OCI-LY7 (cell line): Measurements from ENCODE around the gene TMEM272. TPM values are rescaled to one million over a fixed set of nuclear protein-coding genes. Genes with fewer than 3 reads are reported as not detected.

Experiments
- BruUV-seq: library from RNA; stranded (reverse); fragments of 400-500 nt; replicated peaks from 2 replicates; lab custom pipeline; 2021; lab: Mats Ljungman, UMichigan
- CTCF ChIA-PET: fragments of 300-600 bp; sonication (Branson Sonifier 250); formaldehyde crosslinking; loops from one replicate; lab custom pipeline; 2022; ENCODE audit warnings: antibody characterized with exemption; ENCODE audit not compliant: unreplicated experiment; lab: Charles Lee
- POLR2A ChIA-PET: fragments of 300-600 bp; sonication (Branson Sonifier 250); formaldehyde crosslinking; loops from one replicate; lab custom pipeline; 2022; ENCODE audit warnings: antibody characterized with exemption; lab: Charles Lee
- DNase-seq: peaks from one replicate; pipeline ENCODE4 v3.0.0-alpha.2; 2015; ENCODE audit warnings: low spot score
- H2AFZ ChIP-seq: fragments of 200-600 bp; sonication (generic), shearing (Covaris generic); 2 replicates; pipeline ENCODE4 v1.6.1; 2014; ENCODE audit warnings: mild to moderate bottlenecking, antibody characterized with exemption, low read length, moderate library complexity
- H3K27ac ChIP-seq: fragments of 200-600 bp; sonication (generic); 2 replicates; pipeline ENCODE4 v1.5.1; 2014; ENCODE audit warnings: mixed run types, low read depth, mild to moderate bottlenecking, moderate library complexity, low read length, inconsistent platforms; ENCODE audit not compliant: poor library complexity, severe bottlenecking
- H3K36me3 ChIP-seq: fragments of 200-600 bp; sonication (generic); 2 replicates; pipeline ENCODE4 v1.6.1; 2014; ENCODE audit warnings: mild to moderate bottlenecking, antibody characterized with exemption, low read length, moderate library complexity, mixed read lengths; ENCODE audit not compliant: insufficient read depth
- H3K4me1 ChIP-seq: fragments of 200-600 bp; sonication (generic); 2 replicates; pipeline ENCODE4 v1.5.1; 2014; ENCODE audit warnings: mild to moderate bottlenecking, low read length; ENCODE audit not compliant: insufficient read depth, poor library complexity, severe bottlenecking
- H3K4me2 ChIP-seq: fragments of 200-600 bp; sonication (generic); 2 replicates; pipeline ENCODE4 v1.6.1; 2014; ENCODE audit warnings: mild to moderate bottlenecking, low read length
- H3K4me3 ChIP-seq: fragments of 200-600 bp; sonication (generic); 2 replicates; pipeline ENCODE4 v1.5.1; 2014; ENCODE audit warnings: mild to moderate bottlenecking, low read depth, low read length; ENCODE audit not compliant: poor library complexity, severe bottlenecking
- H3K79me2 ChIP-seq: fragments of 200-600 bp; sonication (generic); 2 replicates; pipeline ENCODE4 v1.6.1; 2016; ENCODE audit warnings: low read depth, mild to moderate bottlenecking, low read length, moderate library complexity, mixed read lengths; ENCODE audit not compliant: insufficient read depth
- H3K9me2 ChIP-seq: fragments of 200-600 bp; sonication (generic); 2 replicates; pipeline ENCODE4 v1.6.1; 2016; ENCODE audit warnings: mild to moderate bottlenecking, low read length, mixed read lengths; ENCODE audit not compliant: insufficient read depth
- H3K9me3 ChIP-seq: fragments of 200-600 bp; sonication (generic); 2 replicates; pipeline ENCODE4 v1.6.1; 2014; ENCODE audit warnings: mild to moderate bottlenecking, mixed run types, low read length, mixed read lengths
- H4K20me1 ChIP-seq: fragments of 200-600 bp; sonication (generic); 2 replicates; pipeline ENCODE4 v1.6.1; 2014; ENCODE audit warnings: mild to moderate bottlenecking, antibody characterized with exemption, low read length, moderate library complexity, mixed read lengths; ENCODE audit not compliant: insufficient read depth
- EZH2phosphoT487 ChIP-seq: fragments of 200-600 bp; sonication (generic); IDR thresholded peaks from 2 replicates; pipeline ENCODE4 v1.6.1; 2018; ENCODE audit warnings: low read depth, borderline replicate concordance, mild to moderate bottlenecking, mixed run types, antibody characterized with exemption, low read length, moderate library complexity, mixed read lengths
- intact Hi-C: fragments of 100-400 bp; cut with micrococcal nuclease; formaldehyde crosslinking; loops from one replicate; pipeline ENCODE4 v1.10.0; 2022; ENCODE audit not compliant: unreplicated experiment
- total RNA-seq, 2 experiments: library from RNA; depleted of rRNA in 1 of 2; stranded (reverse); fragments of >200 nt in 1 of 2; shearing (Covaris generic) in 1 of 2; gene quantifications; 2 replicates each; pipeline ENCODE4 v1.2.3, GENCODE V29; 2014 to 2022
- TF ChIP-seq, protein P1 (sequence below): fragments of 200-600 bp; sonication (generic); conservative IDR thresholded peaks from 2 replicates; pipeline ENCODE4 v1.5.1; 2014; ENCODE audit warnings: mild to moderate bottlenecking, antibody characterized with exemption, low read length, moderate library complexity, mixed read lengths

TMEM272 gene
- total RNA-seq, 2 experiments from 2014 or later, result 0.41 to 0.46 TPM

- DNase-seq, result no peak
- no peak for TF ChIP-seq EZH2phosphoT487
- TF ChIP-seq, protein P1, sequence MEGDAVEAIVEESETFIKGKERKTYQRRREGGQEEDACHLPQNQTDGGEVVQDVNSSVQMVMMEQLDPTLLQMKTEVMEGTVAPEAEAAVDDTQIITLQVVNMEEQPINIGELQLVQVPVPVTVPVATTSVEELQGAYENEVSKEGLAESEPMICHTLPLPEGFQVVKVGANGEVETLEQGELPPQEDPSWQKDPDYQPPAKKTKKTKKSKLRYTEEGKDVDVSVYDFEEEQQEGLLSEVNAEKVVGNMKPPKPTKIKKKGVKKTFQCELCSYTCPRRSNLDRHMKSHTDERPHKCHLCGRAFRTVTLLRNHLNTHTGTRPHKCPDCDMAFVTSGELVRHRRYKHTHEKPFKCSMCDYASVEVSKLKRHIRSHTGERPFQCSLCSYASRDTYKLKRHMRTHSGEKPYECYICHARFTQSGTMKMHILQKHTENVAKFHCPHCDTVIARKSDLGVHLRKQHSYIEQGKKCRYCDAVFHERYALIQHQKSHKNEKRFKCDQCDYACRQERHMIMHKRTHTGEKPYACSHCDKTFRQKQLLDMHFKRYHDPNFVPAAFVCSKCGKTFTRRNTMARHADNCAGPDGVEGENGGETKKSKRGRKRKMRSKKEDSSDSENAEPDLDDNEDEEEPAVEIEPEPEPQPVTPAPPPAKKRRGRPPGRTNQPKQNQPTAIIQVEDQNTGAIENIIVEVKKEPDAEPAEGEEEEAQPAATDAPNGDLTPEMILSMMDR, result no peak
- CTCF ChIA-PET, result no interaction called here
- peak overlapping the region; percentile 86 for H3K4me2 ChIP-seq
- peaks cover 69% of the 10 kb centered on the region for H3K4me1 ChIP-seq
- peak overlapping the region; percentile 9 for H3K27ac ChIP-seq
- no peak overlapping the region for H2AFZ ChIP-seq
- 0 out of 2 replicates have a peak, but pooled peaks cover 8% of the 10 kb centered on the region for H3K36me3 ChIP-seq
- no TSS peak for BruUV-seq
- intact Hi-C loops, result loop anchor here (2.0 kb wide), 1 partner anchor 353 kb away; the partner anchor contains the start of gene INTS6
- H3K4me3 ChIP-seq, result peak overlapping the region; percentile 84
- no peaks in the 10 kb centered on the region for H3K9me2 ChIP-seq
- no peaks in the 10 kb centered on the region for H3K9me3 ChIP-seq
- POLR2A ChIA-PET, result interaction anchor here (0.9 to 2.2 kb wide), 6 partner anchors 15 to 352 kb away, joined by 3 to 14 read pairs (median 6); partner anchors contain the start of gene INTS6
- peaks cover 10% of the 10 kb centered on the region; the same call in 1 of the 2 replicates for H3K79me2 ChIP-seq
- H4K20me1 ChIP-seq, result no peaks in the 10 kb centered on the region
Observed at GRCh38 chr13:51805925-51806324, 39.1 kb downstream of the TMEM272 start.

GRCh38 chr13:51805313-51805712 is 39.7 kb downstream of the TMEM272 start:
- Histone ChIP-seq H3K4me2 (peak overlapping the region; percentile 86), H3K4me1 (peaks cover 67% of the 10 kb centered on the region), H3K36me3 (0 out of 2 replicates have a peak, but pooled peaks cover 8% of the 10 kb centered on the region), H4K20me1 (no peaks in the 10 kb centered on the region), H3K4me3 (peak overlapping the region; percentile 84), H3K79me2 (peaks cover 10% of the 10 kb centered on the region; the same call in 1 of the 2 replicates), H3K9me2 (no peaks in the 10 kb centered on the region), H2AFZ (no peak overlapping the region), H3K27ac (peak overlapping the region; percentile 67), H3K9me3 (no peaks in the 10 kb centered on the region)
- no peak for DNase-seq
- TF ChIP-seq, protein P1, result no peak
- no peak for TF ChIP-seq EZH2phosphoT487
- ChIA-PET POLR2A (interaction anchor here (0.7 to 2.2 kb wide), 7 partner anchors 16 to 1252 kb away, joined by 3 to 14 read pairs (median 6); partner anchors contain the start of gene INTS6), CTCF (no interaction called here)
- intact Hi-C loops, result loop anchor here (2.0 kb wide), 1 partner anchor 353 kb away; the partner anchor contains the start of gene INTS6
- no TSS peak for BruUV-seq
